Pancreas (tissue), 10 donors: ENCODE results near the gene STK4. TPM values are rescaled to one million over a fixed set of nuclear protein-coding genes. Genes with fewer than 3 reads are reported as not detected.

Source experiments
- ATAC-seq, 4 donors: fragments of 200-7000 bp; cut with Tn5 transposase; one replicate each; pipeline versions ENCODE4 v1.8.0 to v1.9.1; 2020; ENCODE audit warnings: mild to moderate bottlenecking in 4 of 4, moderate library complexity in 4 of 4
- DNase-seq, 6 donors: peaks; one replicate each; pipeline ENCODE4 v3.0.0-alpha.2; 2020
- FAIRE-seq: peaks from 2 replicates; lab custom pipeline; 2012; peaks lifted over from hg19 to GRCh38; lab: Jason Lieb, UNC
- H3K27ac ChIP-seq, 4 donors: fragments of 200-600 bp; sonication (generic); 1 replicate in 3 of 4; 2 replicates in 1 of 4; pipeline versions ENCODE4 v1.5.0 to v1.8.0; 2020
- H3K27me3 ChIP-seq, 4 donors: fragments of 200-600 bp; one replicate each; pipeline ENCODE4 v1.8.0; 2021
- H3K36me3 ChIP-seq, 3 donors: fragments of 200-600 bp; sonication (generic) in 1 of 3; one replicate each; pipeline versions ENCODE4 v1.5.0 to v1.8.0; 2020 to 2021
- H3K4me1 ChIP-seq, 3 donors: fragments of 200-600 bp; one replicate each; pipeline ENCODE4 v1.8.0; 2021
- H3K4me3 ChIP-seq, 4 donors: fragments of 200-600 bp; sonication (generic) in 2 of 4; one replicate each; pipeline versions ENCODE4 v1.5.0 to v1.8.0; 2020 to 2021
- H3K9me3 ChIP-seq, 4 donors: fragments of 200-600 bp; one replicate each; pipeline ENCODE4 v1.8.0; 2021
- CTCF ChIP-seq, 4 donors: fragments of 200-600 bp; sonication (generic) in 3 of 4; IDR thresholded peaks; one replicate each; pipeline versions ENCODE4 v1.5.0 to v1.8.0; 2021; ENCODE audit warnings: antibody characterized with exemption in 4 of 4
- WGBS, 2 donors: extraction: QIAGEN DNeasy Blood & Tissue Kit; methylation state at CpG; one replicate each; pipeline ENCODE4 v1.1.7; 2013; 5-methylcytosine and 5-hydroxymethylcytosine counted together
- intact Hi-C, 3 donors: fragments of 100-400 bp; cut with DNase I; formaldehyde crosslinking; loops; one replicate each; pipeline versions ENCODE4 v1.11.1 to v1.14.2; 2022
- polyA plus RNA-seq, 2 donors: library from polyadenylated mRNA; stranded (reverse); fragments of 200-250 nt; gene quantifications; one replicate each; pipeline ENCODE4 v1.2.3, GENCODE V29; 2013
- total RNA-seq, 6 donors: library from RNA; stranded (reverse); fragmentation: NEBNext Ultra II Directional in 4 of 6; extraction: Animal tissue kit (Norgen Biotek cat#: 25700) in 4 of 6; gene quantifications; one replicate each; pipeline versions ENCODE4 v1.2.1 to v1.2.4, GENCODE V29; 2021 to 2023
- donor health status: healthy with polysubstance abuse.
- donor health status: DM: no; HTN: no; CAD: no; lungs with moderate emphysema.
- donor health status: DM: no; HTN: no; CAD: no.
- donor health status: control.
- donor health status: control.
- donor health status: Bipolar disorder and iron deficiency.
- donor health status: DM: yes; HTN: yes; CAD: no.
- donor health status: DM: no; HTN: no; CAD: no.
- donor health status: DM: no; HTN: no; CAD: no.
- donor health status: DM: yes; HTN: yes; CAD: no.

STK4 gene
- 10 to 100 TPM in 3 of 6 donors, 1 to 10 TPM in 3; 7.1 to 18.9 (median 10.4) TPM for total RNA-seq
- 1 to 10 TPM; 3.7 to 5.0 TPM for polyA plus RNA-seq

GRCh38 chr20:44966030-44966961 is at the start of gene STK4:
STK4 (plus strand) TSS chr20:44966512; CDS start chr20:44966569, 57 bp downstream.
- WGBS, 2 donors: 1% methylated on average over 68 of the region's 68 CpGs
- Histone ChIP-seq H3K4me1 (peaks cover 0 to 11% (median 0%) of the 10 kb centered on the region in 3 donors), H3K27ac (peak within 1 kb of the TSS; percentile 62 to 84 (median 78)), H3K9me3 (no peaks in the 10 kb centered on the region), H3K4me3 (peak within 1 kb of the TSS; percentile 60 to 94 (median 88)), H3K27me3 (no peaks in the 10 kb centered on the region), H3K36me3 (no peaks in the 10 kb centered on the region)
- ATAC-seq (peak; percentile 97 to 99 (median 99)), FAIRE-seq (no peak), DNase-seq (peak; percentile 91 to 98 (median 94))
- intact Hi-C loops: no loop called here
- TF ChIP-seq CTCF (IDR thresholded peaks at IDR 0.05): peak in 2 of 4 donors; percentile 29 to 34

DNA sequence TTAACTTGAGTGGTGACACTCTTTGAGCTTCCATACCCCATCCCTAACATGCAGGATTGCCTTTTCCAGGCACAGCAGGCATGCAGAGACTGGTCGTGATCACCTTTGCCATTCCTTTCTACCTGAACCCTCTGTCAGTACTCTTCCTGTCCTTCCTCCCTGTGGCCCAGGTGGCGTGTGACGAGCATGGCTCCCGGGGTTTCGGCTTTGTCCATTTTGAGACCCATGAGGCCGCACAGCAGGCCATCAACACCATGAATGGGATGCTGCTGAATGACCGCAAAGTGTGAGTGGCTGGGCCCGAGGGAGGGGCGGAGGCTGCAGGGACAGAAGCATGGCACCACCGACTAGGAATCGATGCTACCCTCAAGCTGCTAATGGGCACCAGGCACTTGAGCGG is 49.7 kb upstream of the STK4 start:
- H3K9me3 ChIP-seq: no peaks in the 10 kb centered on the region
- no peaks in the 10 kb centered on the region for H3K27me3 ChIP-seq
- ATAC-seq: no peak
- H3K36me3 ChIP-seq: peaks cover 0 to 10% (median 6%) of the 10 kb centered on the region in 3 donors
- no peak for DNase-seq
- WGBS, 2 donors: 92 to 94% methylated on average over 12 of the region's 12 CpGs
- intact Hi-C loops: no loop called here
- no peak overlapping the region for H3K27ac ChIP-seq
- TF ChIP-seq CTCF (IDR thresholded peaks at IDR 0.05): no peak
- no peak for FAIRE-seq
- H3K4me1 ChIP-seq: no peaks in the 10 kb centered on the region
- no peak overlapping the region for H3K4me3 ChIP-seq

GRCh38 chr20:44917399-44917798 is 48.9 kb upstream of the STK4 start:
- FAIRE-seq (no peak), DNase-seq (no peak), ATAC-seq (no peak)
- peaks cover 0 to 10% (median 6%) of the 10 kb centered on the region in 3 donors for H3K36me3 ChIP-seq
- intact Hi-C loops: no loop called here
- H3K4me3 ChIP-seq: no peak overlapping the region
- H3K4me1 ChIP-seq: no peaks in the 10 kb centered on the region
- H3K27ac ChIP-seq: no peak overlapping the region
- no peaks in the 10 kb centered on the region for H3K27me3 ChIP-seq
- WGBS, 2 donors: 92 to 95% methylated on average over 2 of the region's 2 CpGs
- H3K9me3 ChIP-seq: no peaks in the 10 kb centered on the region
- no peak for TF ChIP-seq CTCF (IDR thresholded peaks at IDR 0.05)

- 98% methylated on average over 3 of the region's 3 CpGs for WGBS, 2 donors
- no peak overlapping the region for H3K4me3 ChIP-seq
- no peak overlapping the region for H3K27ac ChIP-seq
- no peak for TF ChIP-seq CTCF (IDR thresholded peaks at IDR 0.05)
- H3K36me3 ChIP-seq: peaks cover 0 to 3% (median 3%) of the 10 kb centered on the region in 3 donors
- no peak for ATAC-seq
- no peak for FAIRE-seq
- intact Hi-C loops: no loop called here
- H3K4me1 ChIP-seq: no peaks in the 10 kb centered on the region
- no peak for DNase-seq
- no peaks in the 10 kb centered on the region for H3K9me3 ChIP-seq
- H3K27me3 ChIP-seq: no peaks in the 10 kb centered on the region
These were observed 48.0 kb upstream of the STK4 start for GRCh38 chr20:44918342-44918741.

DNA sequence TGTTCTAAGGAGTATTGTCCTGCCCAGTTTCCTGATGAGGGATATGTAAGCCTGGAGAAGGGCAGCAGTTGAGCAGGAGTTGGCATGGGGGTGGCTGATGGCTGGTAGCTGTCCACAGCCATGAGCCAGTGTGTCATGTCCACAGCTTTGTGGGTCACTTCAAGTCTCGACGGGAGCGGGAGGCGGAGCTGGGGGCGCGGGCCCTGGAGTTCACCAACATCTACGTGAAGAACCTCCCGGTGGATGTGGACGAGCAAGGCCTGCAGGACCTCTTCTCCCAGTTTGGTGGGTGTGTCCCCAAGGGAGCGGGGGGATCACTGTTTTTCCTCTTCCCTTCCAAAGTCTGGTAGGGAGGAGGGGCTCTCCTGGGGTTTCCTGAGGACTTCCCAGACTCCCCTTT is 47.6 kb upstream of the STK4 start:
- Histone ChIP-seq H3K36me3 (no peaks in the 10 kb centered on the region), H3K27ac (no peak overlapping the region), H3K9me3 (no peaks in the 10 kb centered on the region), H3K4me1 (no peaks in the 10 kb centered on the region), H3K4me3 (no peak overlapping the region), H3K27me3 (no peaks in the 10 kb centered on the region)
- FAIRE-seq (no peak), ATAC-seq (no peak), DNase-seq (no peak)
- 90 to 96% methylated on average over 10 of the region's 10 CpGs for WGBS, 2 donors
- TF ChIP-seq CTCF (IDR thresholded peaks at IDR 0.05): no peak
- intact Hi-C loops: no loop called here
